ENCODE data around the gene CTNNA2. TPM values are rescaled to one million over a fixed set of nuclear protein-coding genes. Genes with fewer than 3 reads are reported as not detected.

CTNNA2 gene
- total and polyA plus RNA-seq, 8 donors, result 0.28 to 5.7 (median 0.44) TPM; not detected in 4

GRCh38 chr2:80396276-80396675 is 883.4 kb downstream of the CTNNA2 start:
- no peak overlapping the region for H3K4me3 ChIP-seq
- H3K4me1 ChIP-seq, result no peaks in the 10 kb centered on the region
- intact Hi-C loops (cut with DNase I; ENCODE audit: low total_unique reads), result no loop called here
- DNase-seq, result no peak
- TF ChIP-seq CTCF (IDR thresholded peaks at IDR 0.05) (no peak), POLR2AphosphoS5 (IDR thresholded peaks at IDR 0.05) (no peak), POLR2A (IDR thresholded peaks at IDR 0.05) (no peak), EP300 (IDR thresholded peaks at IDR 0.05) (no peak)
- H3K27me3 ChIP-seq, result no peaks in the 10 kb centered on the region
- H3K36me3 ChIP-seq, result no peaks in the 10 kb centered on the region
- no peaks in the 10 kb centered on the region for H3K9me3 ChIP-seq
- no peak overlapping the region for H3K27ac ChIP-seq

- no peaks in the 10 kb centered on the region for H3K27me3 ChIP-seq
- intact Hi-C loops (cut with DNase I; ENCODE audit: low total_unique reads), result no loop called here
- DNase-seq, result no peak
- no peak overlapping the region for H3K4me3 ChIP-seq
- TF ChIP-seq CTCF (IDR thresholded peaks at IDR 0.05) (no peak), POLR2A (IDR thresholded peaks at IDR 0.05) (no peak)
- H3K9me3 ChIP-seq, result no peaks in the 10 kb centered on the region
- no peak overlapping the region for H3K27ac ChIP-seq
- 55 to 62% (median 62%) methylated on average over 4 of the region's 4 CpGs for WGBS, 5 donors
- H3K36me3 ChIP-seq, result no peaks in the 10 kb centered on the region
- no peaks in the 10 kb centered on the region for H3K4me1 ChIP-seq
Observed at GRCh38 chr2:80403081-80403480, 890.2 kb downstream of the CTNNA2 start.

- WGBS, 5 donors, result 58 to 77% (median 73%) methylated on average over 4 of the region's 4 CpGs
- DNase-seq, result no peak
- H3K4me1 ChIP-seq, result no peaks in the 10 kb centered on the region
- H3K9me3 ChIP-seq, result no peaks in the 10 kb centered on the region
- intact Hi-C loops (cut with DNase I; ENCODE audit: low total_unique reads), result no loop called here
- no peaks in the 10 kb centered on the region for H3K36me3 ChIP-seq
- no peak overlapping the region for H3K4me3 ChIP-seq
- H3K27me3 ChIP-seq, result no peaks in the 10 kb centered on the region
- no peak for TF ChIP-seq CTCF (IDR thresholded peaks at IDR 0.05)
- no peak for TF ChIP-seq POLR2AphosphoS5 (IDR thresholded peaks at IDR 0.05)
- TF ChIP-seq EP300 (IDR thresholded peaks at IDR 0.05), result no peak
- TF ChIP-seq POLR2A (IDR thresholded peaks at IDR 0.05), result no peak
- H3K27ac ChIP-seq, result no peak overlapping the region
Observed at GRCh38 chr2:80407377-80407776, 894.5 kb downstream of the CTNNA2 start.

- DNase-seq, result no peak
- WGBS, 5 donors, result 51 to 59% (median 56%) methylated on average over 3 of the region's 3 CpGs
- intact Hi-C loops (cut with DNase I; ENCODE audit: low total_unique reads), result no loop called here
- Histone ChIP-seq H3K9me3 (peaks cover 0 to 17% (median 8%) of the 10 kb centered on the region in 4 donors), H3K36me3 (no peaks in the 10 kb centered on the region), H3K27me3 (no peaks in the 10 kb centered on the region), H3K4me3 (no peak overlapping the region), H3K4me1 (no peaks in the 10 kb centered on the region), H3K27ac (no peak overlapping the region)
- TF ChIP-seq POLR2A (IDR thresholded peaks at IDR 0.05), result no peak
- TF ChIP-seq CTCF (IDR thresholded peaks at IDR 0.05), result no peak
- no peak for TF ChIP-seq POLR2AphosphoS5 (IDR thresholded peaks at IDR 0.05)
- no peak for TF ChIP-seq EP300 (IDR thresholded peaks at IDR 0.05)
Observed at GRCh38 chr2:80410346-80410745, 897.5 kb downstream of the CTNNA2 start.
